Esophagus squamous epithelium (tissue), 4 donors: ENCODE data around the gene TCP11.

Experiments used
- POLR2A ChIP-seq, 4 donors: fragments of 450-650 bp; IDR thresholded peaks; one replicate each; pipeline ENCODE4 v1.6.1; 2017; ENCODE audit warnings: antibody characterized with exemption in 4 of 4, mild to moderate bottlenecking in 4 of 4, moderate library complexity in 3 of 4
- TF ChIP-seq, protein P1 (sequence below), 6 experiments: fragments of 450-650 bp in 4 of 6; fragments of 200-600 bp in 2 of 6; sonication (generic) in 2 of 6; IDR thresholded peaks; one replicate each; pipeline ENCODE4 v1.5.1; 2016 to 2019; ENCODE audit warnings: antibody characterized with exemption in 6 of 6, mild to moderate bottlenecking in 4 of 6, moderate library complexity in 4 of 6

DNA sequence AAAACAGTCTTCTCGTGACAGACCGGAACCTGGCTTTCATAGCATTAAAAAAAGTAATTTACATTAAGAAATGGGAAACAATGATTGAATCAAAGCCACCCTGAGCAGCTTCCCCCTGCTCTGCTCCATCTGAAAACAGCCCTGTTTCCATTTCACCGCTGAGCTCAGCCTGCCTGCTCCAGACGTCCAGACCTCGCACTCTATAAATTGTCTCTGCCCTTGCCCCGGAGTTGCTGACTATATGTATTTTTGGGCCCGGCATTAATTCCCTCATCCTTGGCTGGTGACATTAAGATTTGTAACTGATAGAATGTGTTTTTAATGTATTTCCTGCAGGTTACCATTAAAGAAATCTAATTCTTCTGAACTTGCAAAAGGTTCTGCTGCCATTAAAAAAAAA lies 22.7 kb upstream of the TCP11 start:
- TF ChIP-seq, protein P1, sequence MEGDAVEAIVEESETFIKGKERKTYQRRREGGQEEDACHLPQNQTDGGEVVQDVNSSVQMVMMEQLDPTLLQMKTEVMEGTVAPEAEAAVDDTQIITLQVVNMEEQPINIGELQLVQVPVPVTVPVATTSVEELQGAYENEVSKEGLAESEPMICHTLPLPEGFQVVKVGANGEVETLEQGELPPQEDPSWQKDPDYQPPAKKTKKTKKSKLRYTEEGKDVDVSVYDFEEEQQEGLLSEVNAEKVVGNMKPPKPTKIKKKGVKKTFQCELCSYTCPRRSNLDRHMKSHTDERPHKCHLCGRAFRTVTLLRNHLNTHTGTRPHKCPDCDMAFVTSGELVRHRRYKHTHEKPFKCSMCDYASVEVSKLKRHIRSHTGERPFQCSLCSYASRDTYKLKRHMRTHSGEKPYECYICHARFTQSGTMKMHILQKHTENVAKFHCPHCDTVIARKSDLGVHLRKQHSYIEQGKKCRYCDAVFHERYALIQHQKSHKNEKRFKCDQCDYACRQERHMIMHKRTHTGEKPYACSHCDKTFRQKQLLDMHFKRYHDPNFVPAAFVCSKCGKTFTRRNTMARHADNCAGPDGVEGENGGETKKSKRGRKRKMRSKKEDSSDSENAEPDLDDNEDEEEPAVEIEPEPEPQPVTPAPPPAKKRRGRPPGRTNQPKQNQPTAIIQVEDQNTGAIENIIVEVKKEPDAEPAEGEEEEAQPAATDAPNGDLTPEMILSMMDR (IDR thresholded peaks at IDR 0.05), result no peak
- TF ChIP-seq POLR2A (IDR thresholded peaks at IDR 0.05), result no peak
